Dedifferentiated amniotic fluid mesenchymal stem cell (primary cell): Measurements from ENCODE around the gene FECH.

Experiments
- DNase-seq: peaks from one replicate; pipeline ENCODE4 v3.0.0-alpha.2; 2016; ENCODE audit errors: extremely low spot score

FECH gene

DNA sequence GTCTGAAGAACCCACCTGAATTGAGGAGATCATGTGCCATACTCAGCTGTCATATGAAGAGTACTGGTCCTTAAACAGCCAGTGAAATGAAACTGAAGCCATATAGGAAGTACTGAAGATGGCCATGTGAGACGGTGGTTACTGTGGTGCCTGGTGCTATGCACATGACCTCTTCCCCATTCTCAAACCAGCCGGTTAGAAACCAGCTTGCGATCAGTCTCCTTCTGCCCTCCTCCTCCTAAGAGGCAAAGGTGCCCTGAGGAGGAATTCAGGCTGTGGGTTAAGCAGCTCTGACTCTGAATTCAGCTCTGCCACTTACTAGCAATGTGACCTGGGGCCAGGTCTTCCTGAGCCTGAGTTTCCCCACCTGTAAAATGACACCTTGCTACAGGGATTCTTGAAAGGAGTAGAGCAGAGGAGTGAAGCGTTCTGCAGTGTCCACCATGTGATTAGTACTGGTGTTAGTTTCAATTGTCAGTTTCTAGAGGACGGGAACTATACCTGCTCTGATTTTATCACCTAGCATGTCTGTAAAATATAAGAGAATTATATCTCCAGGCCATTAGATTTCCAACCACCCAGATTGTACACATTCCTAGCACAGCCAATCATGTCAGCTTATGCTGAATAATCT is 5.1 kb downstream of the FECH start:
- DNase-seq = no peak

DNA sequence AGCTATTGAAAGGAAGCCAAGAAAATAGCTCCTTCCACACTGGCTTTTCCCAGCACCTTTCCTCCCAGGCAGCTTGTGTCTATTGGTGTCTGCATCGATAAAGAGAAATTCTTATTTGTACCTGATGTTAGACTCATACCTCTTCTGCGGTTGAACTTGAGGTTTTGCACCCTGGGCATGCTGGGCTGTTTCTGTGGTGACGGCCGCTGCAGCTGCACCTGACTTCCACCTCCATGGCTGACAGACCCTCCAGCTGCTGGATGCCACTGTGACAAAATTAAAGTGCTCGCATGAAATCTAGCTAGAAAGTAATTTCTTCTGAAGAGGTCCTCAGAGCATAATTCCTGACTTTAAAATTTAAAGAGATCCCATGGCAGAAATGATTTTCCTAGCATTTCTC is 6.6 kb downstream of the FECH start:
- DNase-seq = no peak

DNA sequence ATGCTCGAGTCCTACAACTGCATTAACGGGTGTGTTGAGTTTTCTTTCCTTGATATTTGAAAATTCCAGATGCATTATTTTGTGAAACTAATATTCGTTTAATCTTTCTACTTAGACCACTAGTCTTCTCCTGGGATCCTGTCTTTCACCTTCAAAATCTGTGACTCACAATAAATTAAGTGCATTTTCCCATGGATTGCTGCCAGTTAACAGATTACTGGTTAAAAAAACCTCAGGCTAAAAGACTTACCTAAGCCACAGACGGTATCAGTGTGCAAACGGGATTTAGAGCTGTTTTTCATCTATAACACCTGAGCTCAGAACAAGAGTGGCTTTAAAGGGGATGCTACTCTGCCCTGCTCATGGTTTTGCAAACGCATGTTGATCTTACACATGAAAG is 10.2 kb downstream of the FECH start:
- no peak for DNase-seq

DNA sequence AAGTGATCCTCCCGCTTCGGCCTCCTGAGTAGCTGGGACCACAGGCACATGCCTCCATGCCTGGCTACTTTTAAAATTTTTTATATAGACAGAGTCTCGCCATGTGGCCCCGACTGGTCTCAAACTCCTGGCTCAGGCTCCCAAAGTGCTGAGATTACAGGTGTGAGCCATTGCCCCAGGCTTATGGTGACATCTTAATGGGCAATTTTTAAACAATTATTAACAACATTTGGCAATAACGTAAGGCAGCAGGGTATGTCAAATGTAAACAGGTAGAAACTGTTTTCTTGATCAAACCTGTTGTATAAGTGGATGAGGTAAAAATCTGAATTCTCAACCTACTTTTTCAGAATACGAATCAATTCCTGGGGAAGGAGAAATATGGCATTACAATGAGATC is 11.0 kb downstream of the FECH start:
- DNase-seq = no peak

DNA sequence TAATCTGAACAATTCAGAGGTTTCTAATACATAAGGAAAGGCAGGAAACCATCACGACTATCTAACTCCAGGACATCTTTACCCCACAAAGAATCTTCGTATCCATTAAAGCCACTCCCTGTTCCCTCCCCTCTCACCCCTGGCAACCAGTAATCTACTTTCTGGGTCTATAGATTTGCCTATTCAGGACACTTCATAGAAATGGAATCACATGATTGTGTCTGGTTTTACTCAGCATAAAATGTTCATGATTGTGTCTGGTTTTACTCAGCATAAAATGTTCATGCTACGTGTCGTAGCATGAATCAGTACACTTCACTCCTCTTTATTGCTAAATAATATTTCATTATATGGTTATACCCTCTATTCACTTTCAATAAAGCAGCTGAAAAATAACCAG is 11.6 kb downstream of the FECH start:
- DNase-seq = no peak

DNA sequence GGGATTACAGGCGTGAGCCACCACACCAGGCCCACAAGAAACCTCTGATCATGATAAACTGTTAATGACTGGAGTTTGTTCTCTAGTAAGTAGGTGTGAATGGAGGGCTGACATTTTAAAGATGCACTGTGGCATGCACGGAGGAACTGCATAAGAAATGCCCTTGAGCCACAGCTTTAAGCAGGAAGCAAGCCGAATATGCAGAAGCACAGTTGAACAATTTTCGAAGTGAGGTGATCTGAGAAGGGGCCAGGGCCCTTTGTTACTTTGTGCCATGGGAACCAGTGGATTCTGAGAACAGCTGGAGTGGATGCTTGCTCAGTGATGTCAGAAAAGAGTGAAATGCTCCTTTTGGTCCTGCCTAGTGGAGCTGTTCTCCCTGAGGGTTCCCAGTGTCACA is 16.3 kb downstream of the FECH start:
- no peak for DNase-seq

DNA sequence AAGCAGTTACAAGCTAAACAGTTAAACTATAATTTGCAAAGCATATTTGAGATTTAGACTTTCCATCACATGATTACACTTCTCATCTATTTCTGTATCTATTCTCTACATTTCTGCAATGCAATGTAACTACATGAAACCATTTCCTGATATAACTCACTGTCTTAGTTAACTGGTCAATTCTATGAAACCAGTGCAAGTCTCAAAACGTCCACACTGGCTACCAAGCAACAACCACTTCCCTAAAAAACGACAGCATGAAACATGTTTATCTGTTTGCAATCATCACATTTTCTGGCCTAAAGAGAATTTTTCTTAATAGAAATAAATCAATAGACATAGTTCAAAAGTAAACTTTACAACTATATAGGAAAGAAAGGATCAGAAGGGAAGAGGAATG is 17.4 kb downstream of the FECH start:
- no peak for DNase-seq

DNA sequence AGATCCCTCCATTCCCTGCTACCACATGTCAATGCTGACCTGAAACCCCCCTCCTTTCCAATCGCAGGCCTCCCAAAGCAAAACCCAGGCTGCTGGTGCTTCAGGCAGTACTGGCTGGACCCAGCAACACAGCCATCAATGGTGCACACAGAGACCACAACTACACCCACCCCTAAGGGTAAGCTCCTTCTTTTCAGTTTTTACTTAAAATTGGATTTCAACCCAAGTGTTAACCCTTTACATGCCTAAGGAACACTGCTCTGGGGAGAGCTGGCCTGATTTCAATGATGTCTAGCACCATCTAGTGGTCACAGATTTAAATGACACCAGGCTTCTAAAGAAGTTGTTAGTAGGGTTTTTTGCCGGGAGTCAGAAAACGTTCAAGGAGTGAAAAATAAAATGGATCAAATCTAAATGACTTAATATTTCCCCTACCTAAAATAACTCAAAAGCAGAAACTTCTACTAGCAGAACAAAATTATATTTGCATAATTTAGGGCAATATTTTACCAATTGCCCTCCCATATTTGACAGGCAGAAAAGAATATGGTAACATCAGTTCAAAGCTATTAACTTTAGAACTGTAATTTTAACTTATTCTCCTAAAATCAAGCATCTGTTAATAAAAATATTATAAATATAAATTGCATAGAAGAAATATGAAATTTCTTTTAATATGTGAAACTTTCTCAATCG is 24.6 kb downstream of the FECH start:
- peak; percentile 56 for DNase-seq

DNA sequence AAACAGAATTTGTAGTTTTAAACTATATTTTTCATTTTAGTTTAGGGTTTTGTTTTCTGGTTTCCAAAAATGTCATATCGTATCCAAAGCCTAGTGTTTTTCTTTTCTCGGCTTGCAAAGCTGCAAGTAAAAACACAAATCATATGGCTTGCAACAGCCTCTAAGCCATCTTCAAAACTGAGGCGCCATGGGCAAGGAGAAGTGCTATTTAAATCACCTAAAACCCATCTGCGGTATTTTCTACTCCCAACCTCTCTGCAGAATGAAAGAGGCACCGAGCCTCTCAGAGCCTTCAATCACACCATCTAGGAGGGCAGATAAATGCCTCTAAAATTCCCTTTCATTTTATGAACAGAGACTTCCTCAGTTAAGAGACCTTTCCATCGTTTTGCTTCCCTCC is 25.2 kb downstream of the FECH start:
- no peak for DNase-seq

DNA sequence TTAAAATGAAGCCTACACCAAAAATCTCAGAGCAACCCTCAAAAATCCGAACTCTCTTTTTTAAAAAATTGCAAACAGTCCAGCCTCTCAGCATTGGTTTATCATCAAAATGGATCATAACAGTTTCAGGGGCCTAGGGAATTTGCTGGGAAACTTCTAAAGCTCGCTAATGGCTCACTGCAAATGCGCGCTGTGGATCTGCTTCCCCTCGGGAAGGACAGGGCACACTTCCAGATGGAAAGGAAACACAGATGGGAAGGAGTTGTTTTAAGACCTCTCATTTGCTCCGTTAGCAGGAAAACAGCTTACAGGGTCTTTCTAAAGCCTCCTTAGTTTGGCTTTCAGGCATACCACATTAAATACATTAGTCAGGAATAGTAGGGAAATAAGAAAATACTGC is 27.2 kb downstream of the FECH start:
- no peak for DNase-seq

DNA sequence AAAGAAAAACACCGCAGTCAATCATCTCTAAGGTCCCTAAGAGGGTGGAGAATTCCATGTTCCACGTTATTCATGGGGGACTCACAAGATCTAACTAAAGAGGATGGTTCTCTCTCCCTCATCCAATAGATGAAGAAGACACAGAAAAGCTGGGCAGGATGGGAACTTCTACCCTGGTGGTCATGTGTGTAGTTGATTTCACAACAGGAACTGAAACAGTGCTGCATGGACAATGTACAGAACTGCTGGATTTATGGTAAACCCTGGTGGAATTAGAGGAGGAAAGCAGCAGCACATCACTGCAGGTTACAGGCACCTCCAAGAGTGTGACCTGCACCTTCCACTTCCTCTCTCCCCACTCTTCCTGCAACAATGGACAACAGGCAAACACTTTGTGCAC is 31.4 kb downstream of the FECH start:
- no peak for DNase-seq

DNA sequence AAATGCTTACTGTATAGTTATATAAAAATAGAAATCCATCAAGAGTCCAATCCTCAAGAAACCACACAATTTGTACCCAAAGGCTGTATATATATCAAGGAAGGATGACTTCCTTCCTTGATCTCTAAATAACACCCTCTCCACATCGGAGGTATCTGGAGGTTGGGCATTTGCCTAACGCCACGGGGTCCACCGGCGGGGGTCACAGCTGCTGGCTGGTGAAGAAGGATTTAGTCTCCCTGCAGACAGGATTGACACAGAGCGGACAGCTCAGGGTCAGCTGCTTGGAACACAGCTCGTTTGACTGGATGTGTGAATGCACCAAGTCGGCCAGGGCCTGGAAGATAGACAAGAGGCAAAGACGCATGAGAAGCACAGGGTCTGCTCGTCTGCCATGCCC is 36.0 kb downstream of the FECH start:
- DNase-seq = no peak

DNA sequence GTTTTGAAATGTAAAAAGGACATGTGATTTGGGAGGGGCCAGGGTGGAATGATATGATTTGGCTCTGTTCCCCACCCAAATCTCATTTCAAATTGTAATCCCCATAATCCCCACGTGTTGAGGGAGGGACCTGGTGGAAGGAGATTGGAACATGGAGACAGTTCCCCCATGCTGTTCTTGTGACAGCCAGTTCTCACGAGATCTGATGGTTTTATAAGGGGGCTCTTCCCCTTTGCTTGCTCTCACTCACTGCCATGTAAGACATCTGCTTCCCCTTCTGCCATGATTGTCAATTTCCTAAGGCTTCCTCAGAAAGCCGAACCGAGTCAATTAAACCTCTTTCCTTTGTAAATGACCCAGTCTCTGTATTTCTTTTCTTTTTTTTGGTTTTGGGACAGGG is 39.2 kb downstream of the FECH start:
- DNase-seq = no peak

DNA sequence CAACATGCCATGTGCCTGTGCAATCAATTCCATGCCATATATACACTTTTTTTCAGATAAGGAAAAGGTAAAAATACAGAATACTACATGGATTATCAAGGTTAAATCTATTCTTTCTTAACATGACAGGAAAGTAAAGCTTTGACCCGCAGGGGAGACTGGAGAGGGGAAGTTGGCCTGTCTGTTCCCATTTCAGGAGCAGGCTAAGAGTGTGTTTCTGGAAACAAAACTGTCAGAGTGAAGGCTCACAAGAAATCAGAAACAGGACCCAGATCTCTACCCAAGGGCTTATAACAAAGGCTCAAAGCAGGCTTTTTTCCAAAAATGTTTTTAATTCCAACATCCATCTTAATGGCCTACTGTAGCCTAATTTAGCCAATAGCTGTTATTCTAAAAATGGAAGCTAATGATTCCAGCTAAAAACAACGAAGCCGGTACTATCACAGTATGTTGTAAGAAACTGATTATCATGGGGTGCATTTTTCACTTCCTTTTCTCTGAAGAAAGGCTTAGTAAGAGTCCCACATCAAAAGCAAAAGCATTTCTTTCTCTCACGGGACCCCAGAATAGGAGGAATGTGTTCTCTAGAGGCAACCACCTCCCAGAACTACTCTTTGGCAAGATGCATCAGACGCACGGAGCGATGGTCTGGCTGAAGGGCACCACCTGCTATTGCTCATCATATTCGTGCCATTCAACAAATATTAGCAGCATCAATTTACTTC is 41.4 kb downstream of the FECH start:
- DNase-seq = no peak

DNA sequence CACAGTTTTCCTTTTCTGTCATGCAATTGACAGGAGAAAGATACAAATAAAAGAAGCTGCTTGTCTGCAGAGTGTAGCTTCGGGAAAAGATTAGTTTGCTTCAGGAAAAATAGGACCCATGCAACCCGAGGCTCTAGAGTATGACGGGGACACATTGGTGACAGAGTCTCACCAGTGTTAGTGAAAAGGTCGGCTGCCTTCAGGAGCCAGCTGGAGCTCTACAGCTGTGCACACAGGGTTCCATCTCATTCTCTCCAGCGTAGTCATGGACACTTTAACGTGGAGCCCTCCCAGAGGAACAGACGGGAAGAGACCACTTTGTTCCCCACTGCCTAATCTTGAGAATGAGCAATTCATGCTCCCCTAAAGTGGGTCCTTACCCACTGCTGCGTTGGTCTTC is 42.9 kb downstream of the FECH start:
- DNase-seq = no peak

DNA sequence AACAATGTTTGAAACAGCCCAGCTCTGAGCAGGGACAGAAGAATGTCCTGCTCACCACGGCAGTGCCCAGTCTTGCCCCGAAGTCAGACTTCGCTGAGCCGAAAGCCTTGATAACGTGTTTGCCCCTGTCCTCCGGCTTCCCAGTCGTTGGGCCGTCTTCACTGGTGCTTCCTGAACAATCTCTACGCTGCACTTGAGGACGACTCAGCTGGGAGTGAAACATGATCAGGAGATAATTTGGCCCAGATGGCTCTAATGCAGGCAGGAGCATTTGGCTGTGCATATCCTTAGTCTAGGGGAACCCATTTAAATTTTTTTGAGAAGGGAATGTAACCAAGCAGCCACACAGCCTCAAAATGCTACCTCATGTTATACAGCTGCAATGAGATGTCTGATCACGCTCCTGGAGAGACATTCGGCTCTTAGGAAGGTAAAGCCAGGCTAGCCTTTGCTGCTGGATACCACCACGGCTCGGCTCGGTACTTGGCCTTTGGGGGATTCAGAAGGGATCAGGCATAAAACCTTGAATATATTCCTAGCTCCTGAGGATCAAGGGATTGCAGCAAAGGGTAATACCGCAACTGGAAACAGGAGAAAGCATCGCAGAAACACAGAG is 43.6 kb downstream of the FECH start:
- DNase-seq = peak; percentile 69

DNA sequence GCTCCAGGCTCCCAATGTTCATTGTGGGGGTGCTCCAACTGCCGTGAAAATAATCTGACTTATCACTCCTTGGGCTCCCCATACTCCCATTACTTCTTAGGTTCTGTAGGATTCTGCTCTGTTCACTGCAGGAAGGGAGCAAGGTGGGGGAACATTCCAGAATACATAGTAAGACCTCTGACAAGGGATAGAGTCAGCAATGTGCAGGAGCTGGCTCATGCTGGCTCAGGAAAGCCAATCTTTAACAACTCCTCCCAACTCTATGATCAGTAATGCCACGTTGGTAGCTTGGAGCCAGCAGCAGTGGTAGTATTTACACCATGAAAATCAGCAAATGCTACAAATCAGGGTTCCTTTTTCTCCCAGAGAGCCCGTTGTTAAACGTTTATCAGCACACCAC is 44.4 kb downstream of the FECH start:
- DNase-seq = peak; percentile 25

DNA sequence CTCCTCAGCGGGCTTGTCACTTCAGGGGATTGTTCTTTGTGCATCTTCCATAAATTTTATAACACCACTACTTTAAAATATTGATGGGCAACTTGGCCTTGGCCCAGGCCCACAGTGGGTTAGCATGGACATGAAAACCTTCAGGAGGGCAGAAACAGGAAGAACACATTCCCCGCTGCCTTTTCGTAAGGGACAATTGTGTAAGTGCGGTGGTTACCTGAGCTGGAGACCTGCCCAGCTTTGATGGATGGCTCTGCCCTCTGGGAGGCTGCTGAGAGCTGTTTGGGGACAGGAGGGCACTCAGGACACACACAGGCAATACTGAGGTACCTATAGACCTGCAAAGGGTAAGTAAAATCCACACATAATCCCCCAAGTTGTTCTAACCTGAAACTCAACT is 46.8 kb downstream of the FECH start:
- no peak for DNase-seq

DNA sequence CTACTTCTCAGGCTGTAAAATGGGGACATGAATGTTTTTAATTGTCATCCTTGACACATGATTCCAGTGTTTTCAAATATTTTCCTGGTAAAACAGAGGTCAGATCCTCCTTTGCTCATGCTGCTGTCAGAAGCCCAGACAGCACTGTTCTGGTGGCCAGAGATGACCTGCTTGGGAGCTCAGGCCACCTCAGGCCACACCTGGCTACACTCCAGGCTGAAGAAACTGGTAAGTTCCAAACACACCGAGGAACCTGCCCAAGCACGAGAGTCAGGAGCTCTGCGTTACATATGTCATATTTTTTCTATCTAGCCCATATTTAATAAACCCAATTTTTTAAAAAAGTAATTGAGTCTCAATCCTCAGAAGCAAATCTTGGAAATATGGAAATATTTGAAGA is 47.9 kb downstream of the FECH start:
- DNase-seq = no peak

DNA sequence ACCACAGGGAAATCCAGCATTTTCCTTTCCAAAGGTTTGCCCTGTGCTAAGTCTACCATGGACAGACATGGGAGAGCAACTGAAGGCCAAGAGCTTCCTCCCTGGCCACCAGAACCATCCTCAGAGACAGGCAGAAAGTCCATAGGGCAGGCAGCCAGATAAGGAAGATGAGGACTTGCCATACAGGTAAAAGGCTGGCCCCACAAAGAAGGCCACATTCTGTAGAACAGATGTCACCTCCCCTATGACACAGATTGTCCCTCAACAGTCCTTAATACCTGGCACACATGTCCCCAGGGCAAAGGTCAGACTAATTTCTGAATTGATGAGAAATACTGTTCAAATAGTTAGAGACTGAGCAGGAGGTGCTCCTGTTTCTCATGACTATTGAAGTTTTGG is 52.0 kb downstream of the FECH start:
- no peak for DNase-seq

DNA sequence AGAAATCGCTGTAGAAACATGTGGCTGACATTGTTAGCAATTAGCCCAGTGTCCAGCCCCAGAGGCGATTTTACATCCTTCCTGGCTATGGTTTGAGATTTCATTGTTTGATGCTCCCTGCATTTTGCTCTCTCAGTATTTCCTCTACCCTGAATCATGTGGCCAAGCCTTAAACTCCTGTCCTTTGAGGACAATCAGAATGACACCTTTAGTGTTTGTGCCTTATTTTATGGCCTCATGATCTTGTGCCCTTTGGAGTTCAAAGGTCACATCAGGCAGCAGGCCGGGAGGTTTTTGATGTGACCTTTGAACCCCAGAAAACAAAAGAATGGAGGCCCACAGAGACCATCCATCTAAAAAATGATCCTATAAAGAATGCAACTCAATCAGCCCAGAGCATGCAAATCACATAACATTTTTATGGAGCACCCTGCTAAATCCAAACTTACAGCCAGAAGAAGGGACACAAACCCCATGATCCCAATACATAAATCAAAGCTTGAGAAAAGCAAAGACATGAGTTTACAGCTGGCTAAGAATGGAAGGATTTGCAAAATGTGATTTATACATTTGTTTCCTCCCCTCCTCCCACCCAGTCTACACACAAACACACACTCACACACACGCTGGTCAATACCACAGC is 52.5 kb downstream of the FECH start:
- no peak for DNase-seq
